Stimulated activated CD4-positive, alpha-beta T cell treated with anti-CD3 and anti-CD28 coated beads, TNF-alpha, amount 100 ng/mL, for 48 hours (primary cell): ENCODE data around the gene TMEM212.
A peak's percentile ranks its signal among the peaks of the same experiment; 100 is the strongest.
"Not testable (repeated sequence)": the region's sequence is repeated elsewhere in the genome, so short reads cannot be mapped to it uniquely, and the experiment has no call there.

ENCODE experiments used
- DNase-seq, 3 donors: peaks; one replicate each; pipeline ENCODE4 v3.0.0-alpha.2; 2020; ENCODE audit warnings: low read depth in 3 of 3

Gene TMEM212

GRCh38 chr3:171858770-171859169, 15.6 kb downstream of the TMEM212 start:
- DNase-seq, result not testable (repeated sequence)

DNA sequence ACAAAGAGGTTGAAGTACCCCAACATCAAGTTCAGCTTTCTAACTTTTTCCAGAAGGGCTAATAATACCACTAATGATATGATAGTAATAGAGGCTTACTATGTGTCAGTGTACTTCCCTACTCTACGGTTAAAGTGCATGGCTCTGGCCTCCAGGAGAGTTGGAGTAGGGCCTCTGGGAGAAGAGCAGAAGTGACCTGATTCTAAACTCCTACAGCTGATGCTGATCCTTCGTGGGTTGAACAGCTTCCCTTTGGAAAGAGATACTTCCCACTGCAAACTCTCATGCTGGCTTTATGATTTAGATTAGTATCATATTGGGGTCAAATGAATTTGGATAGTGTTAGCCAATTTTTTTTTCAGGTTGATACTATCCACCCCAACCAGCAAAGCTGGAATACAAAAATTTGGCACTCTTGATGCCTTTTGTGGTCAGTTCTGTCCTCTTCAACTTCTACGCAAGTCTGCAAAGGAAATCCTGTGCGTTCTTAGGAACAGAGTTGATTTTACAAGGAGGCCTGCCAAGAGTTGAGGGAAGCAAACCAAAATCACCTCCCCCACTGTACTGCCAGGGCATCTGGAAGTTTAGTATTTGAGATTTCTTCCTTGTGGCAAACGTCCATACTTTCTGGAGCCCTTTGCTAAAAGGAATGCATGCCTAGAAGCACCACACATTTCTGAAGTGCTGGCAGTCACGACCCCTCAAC, 17.8 kb downstream of the TMEM212 start:
- no peak for DNase-seq

- DNase-seq, result no peak
These were observed 19.2 kb downstream of the TMEM212 start for GRCh38 chr3:171862392-171862791.

GRCh38 chr3:171862993-171863521, 19.9 kb downstream of the TMEM212 start:
- DNase-seq, result no peak

GRCh38 chr3:171863920-171864319, 20.8 kb downstream of the TMEM212 start:
- DNase-seq, result no peak

DNA sequence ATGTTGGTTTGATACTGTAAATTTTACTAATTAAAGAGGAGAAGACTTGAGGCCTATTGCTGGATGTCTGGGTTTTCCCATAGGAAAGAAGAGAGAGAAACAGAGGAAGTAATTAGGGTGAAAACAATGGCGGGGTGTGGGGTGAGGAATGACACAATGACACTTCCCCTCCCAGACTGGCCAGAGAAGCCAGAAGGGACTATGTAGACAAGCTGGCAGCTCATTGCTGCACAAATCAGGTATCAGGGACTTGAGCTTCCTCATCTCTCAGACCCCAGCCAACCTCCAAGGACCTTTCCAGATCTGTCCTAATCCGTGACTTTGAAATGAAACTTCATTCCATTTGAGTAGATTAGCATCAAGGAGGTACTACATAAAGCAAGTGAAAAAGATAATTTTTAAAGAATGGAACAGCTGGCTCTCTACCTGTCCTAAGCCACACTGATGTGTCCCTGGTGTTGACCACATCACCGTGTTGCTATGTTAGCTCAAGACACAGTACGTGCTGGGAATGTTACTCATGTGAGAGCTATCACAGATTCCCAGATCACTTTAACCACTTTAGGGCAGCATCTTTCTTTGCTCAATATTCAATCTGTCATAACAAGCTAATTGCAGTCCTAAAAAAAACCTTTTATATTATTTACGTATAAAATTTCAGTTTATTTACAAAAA, 22.2 kb downstream of the TMEM212 start:
- DNase-seq, result no peak

DNA sequence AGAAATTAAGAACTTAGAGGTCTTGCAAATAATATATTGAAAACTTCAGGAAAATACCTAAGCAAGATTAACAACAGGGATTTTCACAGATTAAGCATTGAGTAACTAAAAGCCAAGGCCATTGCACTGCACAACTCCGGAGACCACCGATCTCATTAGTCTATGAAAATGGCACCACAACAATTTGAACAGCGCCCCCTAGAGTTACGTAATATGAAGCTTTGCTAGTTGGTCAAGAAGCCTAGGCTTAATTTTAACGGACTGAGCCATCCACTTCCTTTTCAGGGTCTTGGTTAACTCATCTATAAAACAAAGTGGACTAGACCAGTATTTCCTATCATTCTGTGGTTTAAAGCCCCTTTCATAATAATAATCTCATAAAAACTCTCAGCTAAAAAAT, 24.8 kb downstream of the TMEM212 start:
- no peak for DNase-seq

GRCh38 chr3:171871392-171872274, 28.5 kb downstream of the TMEM212 start:
- DNase-seq, result no peak

DNA sequence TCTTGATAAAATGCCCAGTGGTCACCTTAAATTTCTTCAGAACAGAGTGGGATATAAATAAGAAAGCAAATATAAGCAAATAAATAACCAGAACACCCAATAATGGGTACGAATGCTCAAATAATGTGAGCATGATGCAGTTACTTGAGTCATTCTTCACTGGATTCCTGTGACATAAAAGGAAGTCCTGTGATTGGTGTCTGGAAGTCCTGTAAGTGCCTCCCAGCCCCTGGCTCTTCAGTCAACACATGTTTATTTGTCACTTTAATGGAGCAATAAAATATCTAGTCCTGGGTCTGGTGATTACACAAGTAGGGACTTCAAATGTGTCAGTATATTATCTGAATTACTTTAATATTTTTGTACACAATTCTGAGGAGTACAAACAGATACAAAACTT, 30.4 kb downstream of the TMEM212 start:
- DNase-seq, result no peak

DNA sequence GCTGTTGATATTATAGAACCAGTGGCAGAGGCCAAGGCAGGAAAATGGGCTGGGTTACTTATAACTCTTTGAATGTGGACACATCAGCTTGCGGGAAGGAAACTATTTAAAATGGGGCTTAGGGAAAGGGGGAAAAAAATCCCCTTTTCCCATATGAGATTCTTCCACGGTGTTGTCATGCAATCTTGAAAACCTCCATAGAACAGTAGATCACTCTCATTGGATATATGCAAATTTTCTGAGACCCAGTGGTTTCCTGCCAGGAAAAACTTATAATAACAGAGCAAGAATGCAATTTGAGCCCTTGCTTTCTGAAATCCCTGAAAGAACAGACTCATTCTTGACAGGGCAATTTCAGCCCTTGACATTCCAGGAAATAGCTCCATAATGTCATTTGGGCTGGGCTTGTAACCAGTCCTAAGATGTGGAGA, 31.1 kb downstream of the TMEM212 start:
- no peak for DNase-seq

GRCh38 chr3:171874879-171875278, 31.7 kb downstream of the TMEM212 start:
- no peak for DNase-seq

- DNase-seq, result peak in 1 of 3 donors; percentile 7
These were observed 32.8 kb downstream of the TMEM212 start for GRCh38 chr3:171875923-171876412.

DNA sequence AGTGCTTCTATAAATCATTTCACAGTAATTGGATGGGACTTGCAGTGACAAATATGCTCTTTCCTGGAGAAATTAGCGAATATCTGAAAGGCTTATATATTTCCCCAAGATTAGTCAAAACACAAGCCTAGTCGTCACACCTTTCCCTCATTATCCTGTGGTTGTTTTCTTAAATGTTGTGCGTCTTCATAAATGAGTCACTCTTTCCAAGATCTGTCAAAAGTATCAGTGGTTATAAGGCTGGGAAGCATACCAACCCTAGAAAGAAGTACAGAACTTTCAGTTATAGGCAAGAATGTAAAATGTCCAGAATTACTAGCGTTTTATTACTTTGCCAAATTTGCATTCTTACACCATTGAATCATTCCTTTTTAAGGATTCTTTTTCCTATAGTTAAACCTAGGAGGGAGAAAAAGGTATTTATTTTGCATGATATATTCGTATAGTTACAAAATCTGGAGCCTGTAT, 33.6 kb downstream of the TMEM212 start:
- DNase-seq, result no peak

DNA sequence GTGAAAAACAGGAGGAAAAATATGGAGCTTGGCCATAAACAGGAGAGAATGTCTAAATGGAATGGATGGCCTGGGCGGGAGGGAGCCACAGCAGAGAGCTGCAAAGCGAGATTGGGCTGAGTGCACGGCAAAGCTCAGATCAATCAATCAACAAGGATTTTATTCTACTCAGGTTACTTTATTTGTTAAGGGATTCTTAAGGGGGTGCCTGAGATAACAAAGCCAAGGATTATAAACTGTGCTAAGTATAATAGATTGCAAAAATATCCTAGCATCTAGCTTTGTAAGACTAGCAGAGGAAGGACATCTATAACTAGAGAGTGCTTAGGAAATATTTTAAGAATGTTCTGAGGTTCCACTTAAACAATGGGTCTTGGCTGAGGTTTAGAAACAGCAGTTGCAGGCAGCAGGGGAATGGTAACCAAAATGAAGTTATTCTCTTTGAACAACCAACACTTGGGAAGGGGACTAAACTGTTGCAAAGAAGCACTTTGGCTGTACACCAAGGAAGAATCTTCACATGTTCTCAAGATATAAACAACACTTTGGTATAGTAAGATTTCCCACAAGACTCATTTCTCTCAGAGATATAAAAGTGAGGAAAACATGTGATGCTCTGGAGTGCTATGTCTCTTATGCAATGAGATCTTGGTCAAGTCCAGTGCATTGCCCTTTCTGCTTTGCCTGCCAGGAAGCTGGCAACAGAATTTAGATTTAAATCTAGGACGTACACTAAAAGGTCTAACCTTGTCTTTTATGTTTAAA, 35.5 kb downstream of the TMEM212 start:
- DNase-seq, result no peak

GRCh38 chr3:171879472-171879871, 36.3 kb downstream of the TMEM212 start:
- DNase-seq, result no peak

- no peak for DNase-seq
These were observed 37.1 kb downstream of the TMEM212 start for GRCh38 chr3:171880101-171880870.

DNA sequence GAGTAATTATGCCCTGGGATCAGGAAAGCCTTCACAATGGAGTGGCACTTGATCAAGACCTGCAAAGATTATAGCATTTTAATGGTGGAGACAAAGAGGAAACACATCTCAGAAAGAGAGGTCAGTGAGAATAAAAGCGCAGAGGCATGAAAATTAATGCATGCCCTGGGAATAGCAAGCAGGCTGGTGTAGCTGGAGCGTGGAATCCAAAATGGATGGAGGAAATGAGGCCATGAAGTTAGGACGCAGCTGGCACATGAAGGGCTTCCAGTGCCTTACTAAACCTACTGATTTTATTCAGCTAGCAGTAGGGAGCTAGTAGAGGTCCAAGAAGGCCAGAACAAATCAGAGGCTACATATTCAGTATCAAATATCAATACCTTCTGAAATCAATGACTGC, 38.1 kb downstream of the TMEM212 start:
- DNase-seq, result no peak

- no peak for DNase-seq
These were observed 40.2 kb downstream of the TMEM212 start for GRCh38 chr3:171883257-171883892.

GRCh38 chr3:171883893-171884279, 40.7 kb downstream of the TMEM212 start:
- DNase-seq, result no peak

DNA sequence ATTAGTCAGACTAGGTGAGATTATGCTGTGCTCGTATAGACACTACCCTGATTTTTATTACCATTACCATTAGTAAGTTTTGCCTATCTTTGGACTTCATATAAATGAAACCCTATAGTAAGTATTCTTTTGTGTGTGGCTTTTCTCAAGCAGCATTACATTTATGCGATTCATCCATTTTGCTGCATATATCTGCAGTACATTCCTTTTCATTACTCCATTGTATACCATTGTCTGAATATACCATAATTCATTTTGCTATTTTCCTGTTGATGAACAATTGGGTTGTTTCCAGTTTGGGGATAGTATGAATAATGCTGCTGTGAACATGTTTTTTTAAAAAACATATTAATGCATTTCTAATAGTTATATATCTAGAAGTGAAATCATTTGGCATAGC, 45.3 kb downstream of the TMEM212 start:
- no peak for DNase-seq
